GM12878 (cell line): ENCODE data around the gene HM13. TPM values are rescaled to one million over a fixed set of nuclear protein-coding genes. Genes with fewer than 3 reads are reported as not detected.

ENCODE experiments used
- ATAC-seq: fragments of 200-7000 bp; cut with Tn5 transposase; 3 replicates; pipeline ENCODE4 v1.9.1; 2020; ENCODE audit warnings: mild to moderate bottlenecking, moderate library complexity
- BruUV-seq: library from RNA; stranded (reverse); fragments of 400-500 nt; replicated peaks from 2 replicates; lab custom pipeline; 2021; lab: Mats Ljungman, UMichigan
- CTCF ChIA-PET: fragments of 300-600 bp; sonication (Branson Sonifier 250); formaldehyde crosslinking; extraction: SDS; loops from one replicate; lab custom pipeline; 2021; ENCODE audit warnings: inconsistent platforms; lab: Yijun Ruan, JAX
- POLR2A ChIA-PET: fragments of 350-600 bp; formaldehyde crosslinking; extraction: SDS; loops from one replicate; lab custom pipeline; 2021; ENCODE audit warnings: inconsistent platforms; lab: Charles Lee
- RAD21 ChIA-PET: fragments of 300-600 bp; sonication (Branson Sonifier 250); formaldehyde crosslinking; loops from one replicate; lab custom pipeline; 2023; ENCODE audit warnings: antibody characterized with exemption; ENCODE audit not compliant: unreplicated experiment; lab: Charles Lee
- SMC1A ChIA-PET: fragments of 300-600 bp; sonication (Branson Sonifier 250); formaldehyde crosslinking; loops from one replicate; lab custom pipeline; 2023; ENCODE audit not compliant: unreplicated experiment, uncharacterized antibody; lab: Charles Lee
- DNase-seq: peaks from one replicate; pipeline ENCODE4 v3.0.0-alpha.2; 2011; ENCODE audit warnings: low read depth, low spot score
- FAIRE-seq: peaks from 3 replicates; lab custom pipeline; 2011; peaks lifted over from hg19 to GRCh38; lab: Jason Lieb, UNC
- H2AFZ ChIP-seq: 2 replicates; pipeline ENCODE4 v1.6.0; 2011; ENCODE audit warnings: low read depth, low read length, control low read depth; ENCODE audit not compliant: control insufficient read depth
- H3K27ac ChIP-seq: 2 replicates; pipeline ENCODE4 v1.5.1; 2011; ENCODE audit warnings: control low read depth; ENCODE audit not compliant: control insufficient read depth, insufficient read depth
- H3K27me3 ChIP-seq, 2 experiments: replicated peaks in 1 of 2; 2 replicates each; pipeline versions ENCODE4 v1.6.0 to v1.6.1; 2011; ENCODE audit warnings: low read length in 1 of 2; ENCODE audit not compliant: control insufficient read depth in 2 of 2, insufficient read depth in 2 of 2
- H3K36me3 ChIP-seq, 2 experiments: 2 replicates each; pipeline ENCODE4 v1.5.1; 2011; ENCODE audit warnings: low read length in 1 of 2; ENCODE audit not compliant: control insufficient read depth in 2 of 2, insufficient read depth in 2 of 2
- H3K4me1 ChIP-seq: 2 replicates; pipeline ENCODE4 v1.6.1; 2011; ENCODE audit warnings: mild to moderate bottlenecking, low read length, moderate library complexity, mixed read lengths; ENCODE audit not compliant: control insufficient read depth, insufficient read depth
- H3K4me2 ChIP-seq: 2 replicates; pipeline ENCODE4 v1.6.0; 2011; ENCODE audit warnings: control low read depth; ENCODE audit not compliant: control insufficient read depth, insufficient read depth
- H3K4me3 ChIP-seq: fragments of 200-600 bp; sonication (generic); 2 replicates; pipeline ENCODE4 v1.5.1; 2016
- H3K79me2 ChIP-seq: 2 replicates; pipeline ENCODE4 v1.6.0; 2011; ENCODE audit warnings: low read length; ENCODE audit not compliant: control insufficient read depth, insufficient read depth
- H3K9ac ChIP-seq: 2 replicates; pipeline ENCODE4 v1.8.0; 2011; ENCODE audit warnings: low read length, control low read depth, mixed read lengths; ENCODE audit not compliant: control insufficient read depth, insufficient read depth
- H3K9me3 ChIP-seq: replicated peaks from 3 replicates; pipeline ENCODE4 v1.5.1; 2011; ENCODE audit warnings: mild to moderate bottlenecking, low read length; ENCODE audit not compliant: control insufficient read depth, insufficient read depth
- H4K20me1 ChIP-seq: 2 replicates; pipeline ENCODE4 v1.6.0; 2011; ENCODE audit not compliant: control insufficient read depth, insufficient read depth
- BACH1 ChIP-seq: fragments of 450-650 bp; IDR thresholded peaks from 2 replicates; pipeline ENCODE4 v1.6.1; 2017; ENCODE audit warnings: mild to moderate bottlenecking, borderline replicate concordance
- CHD4 ChIP-seq: fragments of 200-600 bp; sonication (generic); IDR thresholded peaks from 2 replicates; pipeline ENCODE4 v1.6.1; 2016; ENCODE audit warnings: mild to moderate bottlenecking
- HDGF ChIP-seq: fragments of 450-650 bp; IDR thresholded peaks from 2 replicates; pipeline ENCODE4 v1.6.1; 2016; ENCODE audit warnings: antibody characterized with exemption
- IKZF1 ChIP-seq: fragments of 450-650 bp; conservative IDR thresholded peaks from 2 replicates; pipeline ENCODE4 v1.6.1; 2017; ENCODE audit warnings: antibody characterized with exemption, mild to moderate bottlenecking
- LARP7 ChIP-seq: fragments of 450-650 bp; IDR thresholded peaks from 2 replicates; pipeline ENCODE4 v1.6.1; 2017; ENCODE audit warnings: mild to moderate bottlenecking
- NFYB ChIP-seq: IDR thresholded peaks from 2 replicates; pipeline ENCODE4 v1.6.1; 2011; ENCODE audit warnings: low read depth, mild to moderate bottlenecking, low read length, improper control_type of control experiment, moderate library complexity; ENCODE audit not compliant: insufficient read depth
- RCOR1 ChIP-seq: conservative IDR thresholded peaks from 2 replicates; pipeline ENCODE4 v1.6.1; 2012; ENCODE audit warnings: low read depth, low read length, improper control_type of control experiment
- WGBS: methylation state at CpG from one replicate; pipeline ENCODE4 v1.1.6; 2016; ENCODE audit warnings: low lambda C conversion rate; ENCODE audit not compliant: insufficient replicate concordance, insufficient coverage; ENCODE audit errors: missing lambda C conversion rate; 5-methylcytosine and 5-hydroxymethylcytosine counted together
- in situ Hi-C: fragments of 300-500 bp; cut with MboI; formaldehyde crosslinking; loops from 9 replicates; pipeline ENCODE4 v1.14.3; 2018; ENCODE audit warnings: mixed read lengths
- intact Hi-C: fragments of 100-400 bp; cut with micrococcal nuclease; formaldehyde crosslinking; loops from one replicate; pipeline ENCODE4 v1.14.2; 2022; ENCODE audit not compliant: unreplicated experiment
- polyA plus RNA-seq, 11 experiments: library from polyadenylated mRNA; depleted of rRNA in 4 of 11; unstranded in 6 of 11; stranded (reverse) in 5 of 11; fragments of >200 nt; fragmentation: Nextera tagmentation in 4 of 11; fragmentation: Illumina TruSeq in 1 of 11; extraction: Ambion mirVana in 4 of 11; extraction: Trizol in 1 of 11; gene quantifications; 1 replicate in 1 of 11; 2 replicates in 10 of 11; pipeline versions ENCODE4 v1.2.1 to v1.2.3, GENCODE V29; 2011 to 2016; ENCODE audit warnings: inconsistent platforms in 2 of 11, missing spikeins in 2 of 11, low read depth in 1 of 11
- total RNA-seq, 4 experiments: library from RNA; depleted of rRNA in 3 of 4; stranded (reverse); fragments of >200 nt in 3 of 4; fragmentation: Illumina TruSeq in 1 of 4; extraction: Trizol in 1 of 4; gene quantifications; 2 replicates each; pipeline versions ENCODE4 v1.2.1 to v1.2.3, GENCODE V29; 2013 to 2021
- TF ChIP-seq, protein P1 (sequence below): fragments of 450-650 bp; conservative IDR thresholded peaks from 2 replicates; pipeline ENCODE4 v1.6.1; 2017; ENCODE audit warnings: mild to moderate bottlenecking, moderate library complexity
- TF ChIP-seq, protein P2 (sequence below): IDR thresholded peaks from 2 replicates; pipeline ENCODE4 v1.6.1; 2012; ENCODE audit warnings: low read length, inconsistent platforms
- TF ChIP-seq, protein P3 (sequence below): fragments of 450-650 bp; formaldehyde crosslinking; IDR thresholded peaks from 2 replicates; pipeline ENCODE4 v1.5.0; 2022; ENCODE audit warnings: mild to moderate bottlenecking, missing genetic modification characterization

HM13 gene
- total and polyA plus RNA-seq, 10 of the 15 experiments (the other 5 are each of a cell fraction or from before 2014, with no cell fraction given), result 4.8 to 185 (median 81.7) TPM

GRCh38 chr20:31537890-31538289 lies 23.6 kb downstream of the HM13 start:
- in situ Hi-C loops (no loop called here), intact Hi-C loops (no loop called here)
- Histone ChIP-seq H4K20me1 (0 out of 2 replicates have a peak, but pooled peaks cover 2% of the 10 kb centered on the region), H2AFZ (no peak overlapping the region), H3K27ac (no peak overlapping the region), H3K79me2 (no peaks in the 10 kb centered on the region), H3K9me3 (no peaks in the 10 kb centered on the region), H3K4me2 (no peak overlapping the region), H3K4me1 (no peaks in the 10 kb centered on the region), H3K9ac (no peak overlapping the region), H3K36me3 (peaks cover 33 to 56% of the 10 kb centered on the region in 2 experiments), H3K27me3 (no peaks in the 10 kb centered on the region), H3K4me3 (no peak overlapping the region)
- no peak for DNase-seq
- BruUV-seq, result no TSS peak
- RAD21 ChIA-PET, result no interaction called here
- CTCF ChIA-PET, result no interaction called here
- ATAC-seq, result no peak
- WGBS, result 8% methylated on average over 4 of the region's 4 CpGs
- SMC1A ChIA-PET, result interaction anchor here (1.2 kb wide), 1 partner anchor 19 kb away, joined by 3 read pairs; no protein-coding TSS in a partner anchor
- FAIRE-seq, result no peak
- POLR2A ChIA-PET, result no interaction called here
- TF ChIP-seq, protein P1, sequence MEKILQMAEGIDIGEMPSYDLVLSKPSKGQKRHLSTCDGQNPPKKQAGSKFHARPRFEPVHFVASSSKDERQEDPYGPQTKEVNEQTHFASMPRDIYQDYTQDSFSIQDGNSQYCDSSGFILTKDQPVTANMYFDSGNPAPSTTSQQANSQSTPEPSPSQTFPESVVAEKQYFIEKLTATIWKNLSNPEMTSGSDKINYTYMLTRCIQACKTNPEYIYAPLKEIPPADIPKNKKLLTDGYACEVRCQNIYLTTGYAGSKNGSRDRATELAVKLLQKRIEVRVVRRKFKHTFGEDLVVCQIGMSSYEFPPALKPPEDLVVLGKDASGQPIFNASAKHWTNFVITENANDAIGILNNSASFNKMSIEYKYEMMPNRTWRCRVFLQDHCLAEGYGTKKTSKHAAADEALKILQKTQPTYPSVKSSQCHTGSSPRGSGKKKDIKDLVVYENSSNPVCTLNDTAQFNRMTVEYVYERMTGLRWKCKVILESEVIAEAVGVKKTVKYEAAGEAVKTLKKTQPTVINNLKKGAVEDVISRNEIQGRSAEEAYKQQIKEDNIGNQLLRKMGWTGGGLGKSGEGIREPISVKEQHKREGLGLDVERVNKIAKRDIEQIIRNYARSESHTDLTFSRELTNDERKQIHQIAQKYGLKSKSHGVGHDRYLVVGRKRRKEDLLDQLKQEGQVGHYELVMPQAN, result no peak
- TF ChIP-seq LARP7 (no peak), BACH1 (no peak), HDGF (no peak), RCOR1 (no peak), CHD4 (no peak), IKZF1 (no peak), NFYB (no peak)
- TF ChIP-seq, protein P2, sequence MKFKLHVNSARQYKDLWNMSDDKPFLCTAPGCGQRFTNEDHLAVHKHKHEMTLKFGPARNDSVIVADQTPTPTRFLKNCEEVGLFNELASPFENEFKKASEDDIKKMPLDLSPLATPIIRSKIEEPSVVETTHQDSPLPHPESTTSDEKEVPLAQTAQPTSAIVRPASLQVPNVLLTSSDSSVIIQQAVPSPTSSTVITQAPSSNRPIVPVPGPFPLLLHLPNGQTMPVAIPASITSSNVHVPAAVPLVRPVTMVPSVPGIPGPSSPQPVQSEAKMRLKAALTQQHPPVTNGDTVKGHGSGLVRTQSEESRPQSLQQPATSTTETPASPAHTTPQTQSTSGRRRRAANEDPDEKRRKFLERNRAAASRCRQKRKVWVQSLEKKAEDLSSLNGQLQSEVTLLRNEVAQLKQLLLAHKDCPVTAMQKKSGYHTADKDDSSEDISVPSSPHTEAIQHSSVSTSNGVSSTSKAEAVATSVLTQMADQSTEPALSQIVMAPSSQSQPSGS, result no peak
- TF ChIP-seq, protein P3, sequence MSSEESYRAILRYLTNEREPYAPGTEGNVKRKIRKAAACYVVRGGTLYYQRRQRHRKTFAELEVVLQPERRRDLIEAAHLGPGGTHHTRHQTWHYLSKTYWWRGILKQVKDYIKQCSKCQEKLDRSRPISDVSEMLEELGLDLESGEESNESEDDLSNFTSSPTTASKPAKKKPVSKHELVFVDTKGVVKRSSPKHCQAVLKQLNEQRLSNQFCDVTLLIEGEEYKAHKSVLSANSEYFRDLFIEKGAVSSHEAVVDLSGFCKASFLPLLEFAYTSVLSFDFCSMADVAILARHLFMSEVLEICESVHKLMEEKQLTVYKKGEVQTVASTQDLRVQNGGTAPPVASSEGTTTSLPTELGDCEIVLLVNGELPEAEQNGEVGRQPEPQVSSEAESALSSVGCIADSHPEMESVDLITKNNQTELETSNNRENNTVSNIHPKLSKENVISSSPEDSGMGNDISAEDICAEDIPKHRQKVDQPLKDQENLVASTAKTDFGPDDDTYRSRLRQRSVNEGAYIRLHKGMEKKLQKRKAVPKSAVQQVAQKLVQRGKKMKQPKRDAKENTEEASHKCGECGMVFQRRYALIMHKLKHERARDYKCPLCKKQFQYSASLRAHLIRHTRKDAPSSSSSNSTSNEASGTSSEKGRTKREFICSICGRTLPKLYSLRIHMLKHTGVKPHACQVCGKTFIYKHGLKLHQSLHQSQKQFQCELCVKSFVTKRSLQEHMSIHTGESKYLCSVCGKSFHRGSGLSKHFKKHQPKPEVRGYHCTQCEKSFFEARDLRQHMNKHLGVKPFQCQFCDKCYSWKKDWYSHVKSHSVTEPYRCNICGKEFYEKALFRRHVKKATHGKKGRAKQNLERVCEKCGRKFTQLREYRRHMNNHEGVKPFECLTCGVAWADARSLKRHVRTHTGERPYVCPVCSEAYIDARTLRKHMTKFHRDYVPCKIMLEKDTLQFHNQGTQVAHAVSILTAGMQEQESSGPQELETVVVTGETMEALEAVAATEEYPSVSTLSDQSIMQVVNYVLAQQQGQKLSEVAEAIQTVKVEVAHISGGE, result no peak
